GM12878 (cell line): ENCODE data around the gene WFS1. TPM values are rescaled to one million over a fixed set of nuclear protein-coding genes. Genes with fewer than 3 reads are reported as not detected.

ENCODE experiments used
- ASH2L ChIP-seq: fragments of 300-600, 200-600 bp; sonication (generic); IDR thresholded peaks from 2 replicates; pipeline ENCODE4 v1.6.1; 2017; ENCODE audit warnings: low read depth, mild to moderate bottlenecking, borderline replicate concordance
- ATF7 ChIP-seq: fragments of 450-650 bp; IDR thresholded peaks from 2 replicates; pipeline ENCODE4 v1.6.1; 2016; ENCODE audit warnings: low read depth, mild to moderate bottlenecking
- BCL11A ChIP-seq: IDR thresholded peaks from 2 replicates; pipeline ENCODE4 v1.6.1; 2011; ENCODE audit warnings: low read depth, low read length
- BHLHE40 ChIP-seq, 2 experiments: fragments of 450-650 bp in 1 of 2; IDR thresholded peaks; 2 replicates each; pipeline ENCODE4 v1.6.1; 2011 to 2017; ENCODE audit warnings: low read depth in 2 of 2, borderline replicate concordance in 1 of 2, improper control_type of control experiment in 1 of 2, low read length in 1 of 2, mild to moderate bottlenecking in 1 of 2
- CTCF ChIP-seq, 3 experiments: IDR thresholded peaks in 2 of 3; conservative IDR thresholded peaks in 1 of 3; 2 replicates each; pipeline ENCODE4 v1.5.1; 2011; ENCODE audit warnings: low read depth in 3 of 3, low read length in 3 of 3, mild to moderate bottlenecking in 3 of 3, control low read depth in 2 of 3, moderate library complexity in 2 of 3, inconsistent platforms in 1 of 3, mixed read lengths in 1 of 3; ENCODE audit not compliant: control insufficient read depth in 2 of 3, insufficient read depth in 1 of 3; ENCODE audit errors: extremely low read depth in 1 of 3
- DPF2 ChIP-seq: fragments of 450-650 bp; IDR thresholded peaks from 2 replicates; pipeline ENCODE4 v1.6.1; 2017; ENCODE audit warnings: mild to moderate bottlenecking
- EZH2 ChIP-seq: IDR thresholded peaks from 2 replicates; pipeline ENCODE4 v1.6.1; 2012; ENCODE audit warnings: low read depth, mild to moderate bottlenecking, control low read depth, inconsistent platforms, low read length, borderline replicate concordance; ENCODE audit not compliant: control insufficient read depth
- IKZF1 ChIP-seq: fragments of 450-650 bp; conservative IDR thresholded peaks from 2 replicates; pipeline ENCODE4 v1.6.1; 2017; ENCODE audit warnings: antibody characterized with exemption, mild to moderate bottlenecking
- MEF2B ChIP-seq: fragments of 450-650 bp; IDR thresholded peaks from 2 replicates; pipeline ENCODE4 v1.6.1; 2018; ENCODE audit warnings: mild to moderate bottlenecking, moderate library complexity; ENCODE audit not compliant: partially characterized antibody, poor library complexity, severe bottlenecking
- RB1 ChIP-seq: fragments of 450-650 bp; formaldehyde crosslinking; IDR thresholded peaks from 2 replicates; pipeline ENCODE4 v1.6.1; 2017; ENCODE audit warnings: mild to moderate bottlenecking, borderline replicate concordance
- SPI1 ChIP-seq: IDR thresholded peaks from 2 replicates; pipeline ENCODE4 v1.6.1; 2011; ENCODE audit warnings: low read depth, mild to moderate bottlenecking, low read length, moderate library complexity, borderline replicate concordance; ENCODE audit not compliant: insufficient read depth
- SUPT20H ChIP-seq: IDR thresholded peaks from 2 replicates; pipeline ENCODE4 v1.6.1; 2011; ENCODE audit warnings: low read depth, mild to moderate bottlenecking, low read length, moderate library complexity, borderline replicate concordance; ENCODE audit not compliant: control insufficient read depth
- TCF12 ChIP-seq: IDR thresholded peaks from 2 replicates; pipeline ENCODE4 v1.6.1; 2011; ENCODE audit warnings: low read depth, mild to moderate bottlenecking, low read length
- ZNF24 ChIP-seq: fragments of 450-650 bp; IDR thresholded peaks from 2 replicates; pipeline ENCODE4 v1.6.1; 2017; ENCODE audit warnings: antibody characterized with exemption, mild to moderate bottlenecking
- ZNF384 ChIP-seq: IDR thresholded peaks from 2 replicates; pipeline ENCODE4 v1.6.1; 2012; ENCODE audit warnings: low read depth, mild to moderate bottlenecking, low read length, improper control_type of control experiment, borderline replicate concordance
- ZZZ3 ChIP-seq: IDR thresholded peaks from 2 replicates; pipeline ENCODE4 v1.6.1; 2011; ENCODE audit warnings: low read depth; ENCODE audit not compliant: control insufficient read depth, insufficient read length
- polyA plus RNA-seq, 11 experiments: library from polyadenylated mRNA; depleted of rRNA in 4 of 11; unstranded in 6 of 11; stranded (reverse) in 5 of 11; fragments of >200 nt; fragmentation: Nextera tagmentation in 4 of 11; fragmentation: Illumina TruSeq in 1 of 11; extraction: Ambion mirVana in 4 of 11; extraction: Trizol in 1 of 11; gene quantifications; 1 replicate in 1 of 11; 2 replicates in 10 of 11; pipeline versions ENCODE4 v1.2.1 to v1.2.3, GENCODE V29; 2011 to 2016; ENCODE audit warnings: inconsistent platforms in 2 of 11, missing spikeins in 2 of 11, low read depth in 1 of 11
- total RNA-seq, 4 experiments: library from RNA; depleted of rRNA in 3 of 4; stranded (reverse); fragments of >200 nt in 3 of 4; fragmentation: Illumina TruSeq in 1 of 4; extraction: Trizol in 1 of 4; gene quantifications; 2 replicates each; pipeline versions ENCODE4 v1.2.1 to v1.2.3, GENCODE V29; 2013 to 2021

The WFS1 gene
- total and polyA plus RNA-seq, 10 of the 15 experiments (the other 5 are each of a cell fraction or from before 2014, with no cell fraction given) = 0.31 to 4.7 (median 2.0) TPM

GRCh38 chr4:6250235-6250983, 19.2 kb upstream of the WFS1 start (continued):
- peak; percentile 70 to 81 (median 80); a peak in 5 of 6 replicates for TF ChIP-seq CTCF (IDR thresholded peaks at IDR 0.05 in 2 of 3, conservative IDR thresholded peaks at IDR 0.05 in 1 of 3; ENCODE audit: control insufficient read depth in 2 of 3, extremely low read depth in 1 of 3, insufficient read depth in 1 of 3, low read depth in 3 of 3, low read length in 3 of 3)
- no peak for TF ChIP-seq RB1
- no peak for TF ChIP-seq TCF12
- TF ChIP-seq BCL11A = no peak
- TF ChIP-seq SUPT20H = no peak
- TF ChIP-seq EZH2 = no peak
- no peak for TF ChIP-seq MEF2B
- TF ChIP-seq SPI1 = no peak
- no peak for TF ChIP-seq ZNF384
- no peak for TF ChIP-seq DPF2
- TF ChIP-seq BHLHE40 (IDR thresholded peaks at IDR 0.05; ENCODE audit: borderline replicate concordance in 1 of 2, low read depth in 2 of 2, low read length in 1 of 2) = no peak
- no peak for TF ChIP-seq ATF7
- no peak for TF ChIP-seq ASH2L
- no peak for TF ChIP-seq ZZZ3
- no peak for TF ChIP-seq ZNF24
- TF ChIP-seq IKZF1 = no peak
